ENCODE data around the gene GNG2.
A peak's percentile ranks its signal among the peaks of the same experiment; 100 is the strongest.

Gene GNG2

DNA sequence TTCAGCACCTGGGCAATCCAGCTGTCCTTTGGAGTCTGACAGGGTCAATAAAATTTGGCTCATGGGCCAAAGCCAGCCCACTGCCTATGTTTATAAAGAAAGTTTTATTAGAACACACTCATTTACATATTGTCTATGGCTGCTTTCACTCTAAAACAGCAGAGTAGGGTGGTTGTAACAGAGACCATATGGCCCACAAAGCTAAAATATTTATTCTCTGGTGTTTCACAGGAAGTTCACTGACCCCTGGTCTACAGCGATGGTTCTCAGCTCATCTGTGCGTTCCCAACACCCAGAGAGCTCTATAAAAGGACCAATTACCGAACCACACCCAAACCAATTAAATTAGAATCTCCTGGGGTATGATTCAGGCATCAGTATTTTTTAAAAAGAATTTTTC, 91.2 kb downstream of the GNG2 start:
- no peak for DNase-seq

GRCh38 chr14:51954031-51954430, 93.6 kb downstream of the GNG2 start:
- no peak for DNase-seq

DNA sequence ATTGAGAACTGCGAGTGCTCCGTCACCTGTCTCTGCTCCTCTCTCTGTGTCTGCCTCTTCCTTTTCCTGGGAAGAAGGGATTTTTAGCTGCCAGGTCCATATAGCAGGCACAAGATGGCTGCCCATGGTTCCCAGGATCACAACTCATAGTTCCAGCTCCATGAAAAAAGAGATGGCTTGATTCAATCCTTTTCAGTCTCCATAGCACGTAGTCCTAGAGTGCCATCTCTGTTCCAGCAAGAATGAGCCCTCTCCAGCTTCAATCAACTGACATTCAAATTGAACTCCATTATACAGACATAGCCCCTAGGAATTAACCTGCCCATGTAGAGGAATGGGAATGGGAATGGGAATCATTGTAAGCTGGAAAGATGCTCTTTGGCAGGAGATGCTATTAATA, 94.2 kb downstream of the GNG2 start:
- DNase-seq = no peak

GRCh38 chr14:51957950-51958349, 97.5 kb downstream of the GNG2 start:
- no peak for DNase-seq

DNA sequence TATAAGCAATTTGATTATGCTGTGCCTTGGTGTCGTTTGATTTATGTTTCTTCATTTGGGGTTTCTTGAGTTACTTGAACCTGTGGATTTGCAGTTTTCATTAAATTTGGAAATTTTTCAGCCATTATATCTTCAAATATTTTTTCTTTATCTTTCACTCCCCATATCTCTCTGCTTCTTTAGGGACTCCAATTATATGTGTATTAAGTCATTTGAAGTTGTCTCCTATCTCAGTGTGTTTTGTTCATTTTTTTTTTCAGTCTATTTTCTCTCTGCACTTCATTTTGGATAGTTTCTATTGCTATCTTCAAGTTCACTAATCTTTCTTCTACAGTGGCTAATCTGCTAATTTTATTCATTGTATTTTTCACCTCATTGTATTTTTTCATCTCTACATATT, 99.5 kb downstream of the GNG2 start:
- no peak for DNase-seq

GRCh38 chr14:51960866-51961265, 100.5 kb downstream of the GNG2 start:
- no peak for DNase-seq

GRCh38 chr14:51962711-51963110, 102.3 kb downstream of the GNG2 start:
- DNase-seq = no peak

GRCh38 chr14:51963286-51963685, 102.9 kb downstream of the GNG2 start:
- no peak for DNase-seq

DNA sequence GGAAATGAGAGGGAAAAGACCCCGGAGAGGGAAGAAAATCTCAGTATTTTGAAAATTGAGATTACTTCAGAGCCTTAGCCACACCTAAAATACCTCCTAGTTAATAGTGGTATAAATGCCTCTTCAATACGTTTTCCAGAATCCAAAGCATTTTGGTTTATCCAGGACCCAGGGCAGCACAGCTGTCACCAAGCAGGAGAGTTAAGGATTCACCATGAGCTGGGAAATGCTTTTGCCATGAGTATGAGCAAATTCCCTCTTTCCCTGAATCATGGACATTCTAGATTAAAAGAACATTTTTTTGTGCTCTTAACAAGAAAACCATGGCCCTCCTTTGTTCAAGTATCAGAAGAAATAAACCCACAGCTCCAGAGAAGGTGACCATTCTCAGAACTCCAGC, 107.1 kb downstream of the GNG2 start:
- DNase-seq = no peak

- DNase-seq = no peak
Measured at GRCh38 chr14:51969852-51970540, 109.6 kb downstream of the GNG2 start.

GRCh38 chr14:51972566-51972965, 112.2 kb downstream of the GNG2 start:
- DNase-seq = no peak

- no peak for DNase-seq
Measured at GRCh38 chr14:51977075-51977474, 116.7 kb downstream of the GNG2 start.

DNA sequence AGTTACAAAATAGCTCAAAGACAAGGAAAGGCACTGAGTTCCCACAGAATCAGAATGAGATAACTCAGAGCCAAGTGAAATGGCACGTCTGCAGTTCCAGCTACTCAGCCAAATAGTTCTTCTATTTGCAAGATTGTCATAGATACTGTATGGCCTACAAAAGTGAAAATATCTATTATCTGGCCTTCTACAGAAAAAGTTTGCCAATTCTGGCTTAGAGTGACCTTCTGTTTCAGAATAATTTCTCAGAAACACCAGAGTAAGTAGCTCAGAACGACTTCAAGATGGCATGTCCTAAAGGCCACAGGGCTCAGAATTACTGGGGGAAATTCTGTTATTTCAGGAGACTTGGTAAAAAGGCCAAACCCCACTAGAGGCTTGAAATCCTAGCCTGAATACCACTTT, 118.3 kb downstream of the GNG2 start:
- no peak for DNase-seq

DNA sequence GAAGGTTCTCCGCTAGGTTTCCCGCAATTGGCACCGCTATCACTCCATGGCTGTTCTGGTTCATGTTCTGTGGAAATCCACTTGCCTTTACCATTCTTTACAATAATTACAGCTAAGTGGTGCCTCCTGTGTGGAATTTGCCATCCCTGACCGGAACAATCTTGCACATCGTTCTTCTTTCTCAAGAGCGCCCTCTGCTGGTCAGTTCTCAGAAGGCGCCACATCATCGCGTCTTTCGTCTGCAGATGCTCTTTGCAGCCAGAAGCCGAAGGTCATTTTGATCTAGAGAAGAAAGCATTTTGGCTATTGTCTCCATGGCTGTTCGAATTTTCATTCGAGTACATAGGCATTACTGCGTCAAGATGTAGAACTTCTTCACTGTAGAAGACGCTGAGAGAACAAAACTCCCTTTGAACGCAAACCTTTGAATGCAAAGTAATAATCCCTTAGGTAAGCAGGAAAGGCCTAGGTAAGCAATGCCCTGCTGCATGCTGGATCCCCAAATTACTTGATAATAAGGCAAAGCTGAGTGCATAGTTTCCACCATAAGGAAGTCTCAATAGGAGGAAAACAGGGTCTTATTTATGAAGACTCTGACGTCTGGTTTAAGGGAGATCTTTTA, 118.8 kb downstream of the GNG2 start:
- peak; percentile 88 for DNase-seq

DNA sequence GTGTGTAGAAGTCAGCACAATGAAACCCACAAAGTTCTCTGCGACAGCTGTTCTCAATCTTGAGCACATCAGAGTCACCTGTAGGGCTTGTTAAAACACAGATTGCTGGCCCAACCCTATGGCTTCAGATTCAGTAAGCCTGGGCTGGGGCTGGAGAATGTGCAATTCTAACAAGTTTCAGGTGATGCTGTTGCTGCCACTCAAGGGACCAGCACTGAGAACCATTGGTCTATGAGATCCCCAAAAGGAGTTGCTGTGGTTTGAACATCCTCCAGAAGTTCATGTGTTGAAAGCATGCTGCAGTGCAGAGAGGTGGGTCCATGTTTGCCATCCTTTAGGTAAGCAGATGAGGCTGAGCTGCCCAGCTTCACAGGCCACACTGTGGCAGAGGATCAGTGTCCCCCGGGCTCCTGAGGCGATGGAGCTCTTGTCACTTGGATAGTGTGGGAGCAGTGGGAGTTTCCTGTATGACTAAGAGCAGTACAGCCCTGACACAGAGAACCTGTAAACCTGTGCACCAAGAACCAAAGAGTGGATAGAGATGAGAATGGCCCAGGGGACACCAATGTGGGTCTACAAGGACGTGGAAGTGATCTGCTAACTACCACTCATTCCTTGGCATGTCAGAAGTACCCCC, 120.9 kb downstream of the GNG2 start:
- peak; percentile 8 for DNase-seq

DNA sequence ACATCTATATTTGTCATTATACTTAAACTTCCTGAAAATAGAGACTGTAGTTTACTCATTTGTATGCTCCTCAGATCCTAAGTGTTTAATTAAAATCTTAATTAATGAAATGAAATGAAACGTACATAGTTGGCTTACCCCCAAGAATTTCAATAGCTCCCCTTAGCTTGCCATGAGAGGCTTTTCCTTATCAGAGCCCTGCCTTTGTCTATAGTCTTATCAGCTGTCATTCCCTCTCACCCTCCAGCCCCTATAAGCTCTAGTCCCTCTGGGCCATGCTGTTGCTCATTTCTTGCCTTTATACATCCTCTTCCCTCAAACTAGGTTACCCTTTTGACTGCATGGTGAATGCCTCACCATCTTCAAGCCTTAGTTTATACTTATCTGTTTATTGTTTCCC, 127.8 kb downstream of the GNG2 start:
- no peak for DNase-seq

DNA sequence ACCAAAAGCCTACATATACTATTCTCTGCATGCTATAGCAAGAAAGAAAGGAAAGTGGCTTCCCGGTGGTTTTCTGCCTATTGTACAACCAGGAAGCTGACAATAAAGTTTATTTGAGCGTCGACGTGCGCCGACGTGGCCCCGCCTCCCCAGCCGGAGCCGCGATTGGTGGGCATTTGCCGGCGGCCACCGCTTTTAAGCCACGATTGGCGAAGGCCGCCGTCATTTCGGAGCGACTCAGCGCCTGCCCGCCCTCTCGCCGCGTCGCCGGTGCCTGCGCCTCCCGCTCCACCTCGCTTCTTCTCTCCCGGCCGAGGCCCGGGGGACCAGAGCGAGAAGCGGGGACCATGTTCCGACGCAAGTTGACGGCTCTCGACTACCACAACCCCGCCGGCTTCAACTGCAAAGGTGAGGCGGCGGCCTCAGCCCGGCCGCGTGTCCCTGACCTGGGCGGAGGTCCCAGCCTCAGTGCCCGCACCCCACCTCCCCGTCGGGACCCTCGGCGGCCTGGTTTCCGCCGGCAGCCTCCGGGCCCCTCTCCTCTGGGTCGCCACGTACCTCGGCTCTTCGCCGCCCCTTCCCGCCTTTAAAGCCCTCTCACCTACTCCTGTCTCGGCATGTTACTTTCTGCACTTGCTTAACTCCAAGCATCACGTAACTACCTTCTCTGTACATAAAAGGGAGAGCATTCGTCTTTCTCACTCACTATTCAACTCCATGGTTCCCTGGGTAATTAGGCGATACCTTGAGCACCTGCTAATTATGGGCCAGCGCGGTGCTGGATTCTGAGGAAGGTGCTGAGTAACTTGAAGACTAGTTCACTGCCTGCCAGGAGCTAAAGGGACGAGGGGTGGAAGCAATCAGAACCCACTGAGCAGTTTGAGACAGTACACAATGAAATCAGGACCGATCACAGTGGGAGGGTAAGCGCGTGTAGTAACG, 129.2 kb downstream of the GNG2 start, which contains the start of gene RTRAF:
RTRAF (plus strand) TSS at position 254 of the 942 bp plus-strand sequence; CDS start at position 348, 94 bp downstream.
- peak; percentile 94 for DNase-seq

- no peak for DNase-seq
Measured at GRCh38 chr14:51990488-51990887, 130.1 kb downstream of the GNG2 start.

- DNase-seq = no peak
Measured at GRCh38 chr14:51993285-51993920, 133.0 kb downstream of the GNG2 start.

DNA sequence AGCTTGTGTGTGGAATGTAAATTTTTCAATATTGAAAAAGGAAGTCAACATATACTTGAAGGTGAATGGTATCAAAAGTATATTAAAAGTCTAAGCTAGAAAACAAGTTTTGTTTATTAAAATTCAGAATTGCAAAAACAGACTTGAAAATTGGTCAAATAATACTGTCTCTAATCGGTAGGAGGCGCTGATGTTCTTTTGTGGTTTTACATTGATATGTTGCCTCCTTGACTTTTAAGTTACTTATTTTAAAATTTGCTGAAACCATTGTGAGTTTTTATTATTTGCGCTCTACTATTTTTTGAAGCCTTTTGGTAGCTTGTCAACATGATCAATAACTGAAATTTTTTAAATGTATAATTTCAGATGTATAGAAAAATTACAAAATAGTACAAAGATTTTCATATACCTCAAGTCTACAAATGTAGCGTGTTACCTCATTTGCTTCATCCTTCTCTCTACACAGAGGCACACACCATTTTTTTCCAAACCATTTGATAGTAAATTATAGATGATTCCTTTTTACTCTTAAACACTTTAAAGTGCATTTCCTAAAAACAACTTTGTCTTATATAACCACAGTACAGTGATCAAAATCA, 135.8 kb downstream of the GNG2 start:
- DNase-seq = no peak

DNA sequence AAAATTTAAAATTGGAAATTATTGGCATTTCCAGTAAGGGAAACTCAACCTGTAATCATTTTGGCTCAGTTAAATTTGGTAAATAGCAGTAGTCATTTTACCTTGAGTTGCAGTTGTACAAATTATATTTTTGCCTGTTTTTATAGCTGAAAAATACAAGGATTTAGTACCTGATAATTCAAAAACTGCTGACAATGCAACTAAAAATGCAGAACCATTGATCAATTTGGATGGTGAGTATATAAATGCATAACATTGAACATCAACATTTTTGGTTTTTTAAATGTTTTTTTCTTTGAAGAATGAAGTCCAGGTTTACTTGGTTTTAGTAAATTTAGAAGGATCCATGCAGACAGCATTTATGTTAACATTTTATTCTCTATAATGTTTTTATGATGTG, 137.9 kb downstream of the GNG2 start:
- DNase-seq = no peak

DNA sequence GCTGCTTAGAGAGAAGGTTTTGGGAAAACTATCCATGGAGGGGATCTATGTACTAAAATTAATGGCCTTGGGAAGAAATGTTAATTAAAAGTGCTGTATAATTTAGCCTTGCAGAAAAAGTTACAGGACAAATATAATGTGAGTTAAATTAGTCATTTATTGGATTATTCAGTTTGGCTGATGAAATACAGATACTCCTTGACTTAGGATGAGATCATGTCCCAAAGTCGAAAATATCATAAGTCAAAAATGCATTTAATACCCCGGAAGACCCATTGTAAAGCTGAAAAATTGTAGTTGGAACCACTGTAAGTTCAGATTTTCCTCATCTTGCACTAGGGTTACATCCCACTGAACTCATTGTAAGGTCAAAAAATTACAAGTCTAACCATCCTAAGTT, 138.7 kb downstream of the GNG2 start:
- no peak for DNase-seq

All from activated CD4-positive, alpha-beta T cell treated with anti-CD3 and anti-CD28 coated beads for 48 hours (primary cell).